Peyer's patch (tissue), 4 donors: ENCODE data around the gene IL16. TPM values are rescaled to one million over a fixed set of nuclear protein-coding genes. Genes with fewer than 3 reads are reported as not detected.

Experiments
- DNase-seq, 3 donors: peaks; one replicate each; pipeline ENCODE4 v3.0.0-alpha.2; 2017 to 2019
- H3K27ac ChIP-seq, 4 donors: fragments of 200-600 bp; sonication (generic); one replicate each; pipeline ENCODE4 v1.5.1; 2016 to 2019
- H3K27me3 ChIP-seq, 2 donors: fragments of 200-600 bp; sonication (generic); one replicate each; pipeline ENCODE4 v1.5.1; 2019
- H3K36me3 ChIP-seq, 3 donors: fragments of 200-600 bp; sonication (generic); one replicate each; pipeline ENCODE4 v1.5.1; 2016 to 2019
- H3K4me1 ChIP-seq, 4 donors: fragments of 200-600 bp; sonication (generic); one replicate each; pipeline ENCODE4 v1.5.1; 2016 to 2019
- H3K4me3 ChIP-seq, 4 donors: fragments of 200-600 bp; sonication (generic); 1 replicate in 3 of 4; 2 replicates in 1 of 4; pipeline ENCODE4 v1.5.1; 2016 to 2019; ENCODE audit warnings: mild to moderate bottlenecking in 1 of 4
- H3K9me3 ChIP-seq, 4 donors: fragments of 200-600 bp; sonication (generic); one replicate each; pipeline ENCODE4 v1.5.1; 2016 to 2019; ENCODE audit warnings: mild to moderate bottlenecking in 1 of 4
- CTCF ChIP-seq, 6 experiments: fragments of 450-650 bp in 4 of 6; fragments of 200-600 bp in 2 of 6; sonication (generic) in 1 of 6; IDR thresholded peaks; one replicate each; pipeline ENCODE4 v1.5.1; 2017 to 2019; ENCODE audit warnings: antibody characterized with exemption in 6 of 6, mild to moderate bottlenecking in 3 of 6, moderate library complexity in 1 of 6
- POLR2A ChIP-seq, 2 donors: fragments of 450-650 bp; IDR thresholded peaks; one replicate each; pipeline ENCODE4 v1.5.1; 2017; ENCODE audit warnings: antibody characterized with exemption in 2 of 2, mild to moderate bottlenecking in 2 of 2, moderate library complexity in 2 of 2
- total RNA-seq, 4 donors: library from RNA; depleted of rRNA; stranded (reverse); fragments of >200 nt; gene quantifications; one replicate each; pipeline ENCODE4 v1.1.0, GENCODE V29; 2016

The IL16 gene
- total RNA-seq, 4 donors from 2014 or later, result 6.3 to 115 (median 11.6) TPM

GRCh38 chr15:81254277-81254915, 57.7 kb downstream of the IL16 start:
- TF ChIP-seq POLR2A (IDR thresholded peaks at IDR 0.05), result no peak
- no peak for TF ChIP-seq CTCF (IDR thresholded peaks at IDR 0.05)

GRCh38 chr15:81254916-81255290, 58.2 kb downstream of the IL16 start:
- no peaks in the 10 kb centered on the region for H3K36me3 ChIP-seq
- no peak overlapping the region for H3K4me3 ChIP-seq
- DNase-seq, result no peak
- TF ChIP-seq POLR2A (IDR thresholded peaks at IDR 0.05) (no peak), CTCF (IDR thresholded peaks at IDR 0.05) (no peak)
- H3K9me3 ChIP-seq, result no peaks in the 10 kb centered on the region
- H3K27ac ChIP-seq, result no peak overlapping the region
- H3K4me1 ChIP-seq, result no peaks in the 10 kb centered on the region
- no peaks in the 10 kb centered on the region for H3K27me3 ChIP-seq

More at GRCh38 chr15:81254277-81254915, 57.7 kb downstream of the IL16 start:
- Histone ChIP-seq H3K27me3 (no peaks in the 10 kb centered on the region), H3K9me3 (no peaks in the 10 kb centered on the region), H3K4me1 (no peaks in the 10 kb centered on the region), H3K4me3 (no peak overlapping the region), H3K36me3 (no peaks in the 10 kb centered on the region), H3K27ac (no peak overlapping the region)
- no peak for DNase-seq

GRCh38 chr15:81255315-81255957, 58.8 kb downstream of the IL16 start:
- Histone ChIP-seq H3K27ac (no peak overlapping the region), H3K4me1 (no peaks in the 10 kb centered on the region), H3K9me3 (no peaks in the 10 kb centered on the region), H3K36me3 (no peaks in the 10 kb centered on the region), H3K4me3 (no peak overlapping the region), H3K27me3 (no peaks in the 10 kb centered on the region)
- no peak for TF ChIP-seq CTCF (IDR thresholded peaks at IDR 0.05)
- no peak for TF ChIP-seq POLR2A (IDR thresholded peaks at IDR 0.05)
- DNase-seq, result no peak

GRCh38 chr15:81255958-81256320, 59.3 kb downstream of the IL16 start:
- DNase-seq, result no peak
- H3K27me3 ChIP-seq, result no peaks in the 10 kb centered on the region
- TF ChIP-seq CTCF (IDR thresholded peaks at IDR 0.05) (no peak), POLR2A (IDR thresholded peaks at IDR 0.05) (no peak)
- no peak overlapping the region for H3K27ac ChIP-seq
- no peak overlapping the region for H3K4me3 ChIP-seq
- no peaks in the 10 kb centered on the region for H3K36me3 ChIP-seq
- no peaks in the 10 kb centered on the region for H3K9me3 ChIP-seq
- no peaks in the 10 kb centered on the region for H3K4me1 ChIP-seq

GRCh38 chr15:81256916-81257315, 60.2 kb downstream of the IL16 start:
- H3K27me3 ChIP-seq, result no peaks in the 10 kb centered on the region
- DNase-seq, result no peak
- TF ChIP-seq POLR2A (IDR thresholded peaks at IDR 0.05) (no peak), CTCF (IDR thresholded peaks at IDR 0.05) (peak in 4 of 6 experiments; percentile 15 to 32 (median 28))
- H3K4me3 ChIP-seq, result no peak overlapping the region
- H3K36me3 ChIP-seq, result no peaks in the 10 kb centered on the region
- H3K27ac ChIP-seq, result no peak overlapping the region
- no peaks in the 10 kb centered on the region for H3K4me1 ChIP-seq
- no peaks in the 10 kb centered on the region for H3K9me3 ChIP-seq
